ENCODE results near the gene GIGYF1.
"Not testable (repeated sequence)": the region's sequence is repeated elsewhere in the genome, so short reads cannot be mapped to it uniquely, and the experiment has no call there.

The GIGYF1 gene

GRCh38 chr7:100668069-100668449 lies 26.0 kb downstream of the GIGYF1 start:
- CTCF ChIA-PET, result interaction anchor here (0.9 to 1.4 kb wide), 2 partner anchors 34 to 56 kb away, joined by 3 read pairs; partner anchors contain the start of gene MOSPD3
- DNase-seq (ENCODE audit: extremely low spot score), result no peak
- TF ChIP-seq CTCF (IDR thresholded peaks at IDR 0.05; ENCODE audit: control extremely low read depth, extremely low read depth, low read depth, missing control alignments), result no peak
- POLR2A ChIA-PET, result no interaction called here

GRCh38 chr7:100667331-100668068 lies 26.6 kb downstream of the GIGYF1 start:
- DNase-seq (ENCODE audit: extremely low spot score), result no peak
- no peak for TF ChIP-seq CTCF (IDR thresholded peaks at IDR 0.05; ENCODE audit: control extremely low read depth, extremely low read depth, low read depth, missing control alignments)
- ChIA-PET CTCF (interaction anchor here (0.9 to 1.7 kb wide), 3 partner anchors 33 to 55 kb away, joined by 3 read pairs; partner anchors contain the start of gene MOSPD3), POLR2A (interaction anchor here (0.7 kb wide), 1 partner anchor 81 kb away, joined by 3 read pairs; the partner anchor contains the start of gene FBXO24)

GRCh38 chr7:100665168-100665726 lies 28.8 kb downstream of the GIGYF1 start:
- ChIA-PET POLR2A (no interaction called here), CTCF (interaction anchor here (1.0 to 1.7 kb wide), 4 partner anchors 27 to 40 kb away, joined by 3 to 7 read pairs (median 3); partner anchors contain the start of gene POP7)
- no peak for TF ChIP-seq CTCF (IDR thresholded peaks at IDR 0.05; ENCODE audit: control extremely low read depth, extremely low read depth, low read depth, missing control alignments)
- no peak for DNase-seq (ENCODE audit: extremely low spot score)

GRCh38 chr7:100662194-100662776 lies 31.8 kb downstream of the GIGYF1 start:
- CTCF ChIA-PET, result interaction anchor here (1.6 to 1.7 kb wide), 2 partner anchors 24 to 43 kb away, joined by 5 to 6 read pairs; partner anchors contain the start of gene POP7
- POLR2A ChIA-PET; DNase-seq (ENCODE audit: extremely low spot score): not testable (repeated sequence)

GRCh38 chr7:100655908-100656674 lies 38.0 kb downstream of the GIGYF1 start, which contains the start of gene ACTL6B:
TSS of gene ACTL6B (minus strand) at chr7:100656448. CDS start at chr7:100656354, 94 bp downstream.
- peak; percentile 55 for DNase-seq (ENCODE audit: extremely low spot score)
- ChIA-PET POLR2A (no interaction called here), CTCF (interaction anchor here (0.9 kb wide), 1 partner anchor 10 kb away, joined by 3 read pairs; no protein-coding TSS in a partner anchor)
- TF ChIP-seq CTCF (IDR thresholded peaks at IDR 0.05; ENCODE audit: control extremely low read depth, extremely low read depth, low read depth, missing control alignments), result no peak

- POLR2A ChIA-PET, result no interaction called here
- CTCF ChIA-PET, result interaction anchor here (0.9 kb wide), 1 partner anchor 11 kb away, joined by 3 read pairs; no protein-coding TSS in a partner anchor
- DNase-seq (ENCODE audit: extremely low spot score), result peak; percentile 20
- TF ChIP-seq CTCF (IDR thresholded peaks at IDR 0.05; ENCODE audit: control extremely low read depth, extremely low read depth, low read depth, missing control alignments), result no peak
Measured at GRCh38 chr7:100654908-100655831, 38.9 kb downstream of the GIGYF1 start.
